HG03066 (cell line): ENCODE results near the gene NUP107.

Source experiments
- ATAC-seq: cut with Tn5 transposase; IDR thresholded peaks from one replicate; pipeline ENCODE4 v1.9.1; 2021; ENCODE audit warnings: low read depth; ENCODE audit not compliant: unreplicated experiment

The NUP107 gene

GRCh38 chr12:68733661-68734071 is 46.9 kb downstream of the NUP107 start:
- no peak for ATAC-seq

DNA sequence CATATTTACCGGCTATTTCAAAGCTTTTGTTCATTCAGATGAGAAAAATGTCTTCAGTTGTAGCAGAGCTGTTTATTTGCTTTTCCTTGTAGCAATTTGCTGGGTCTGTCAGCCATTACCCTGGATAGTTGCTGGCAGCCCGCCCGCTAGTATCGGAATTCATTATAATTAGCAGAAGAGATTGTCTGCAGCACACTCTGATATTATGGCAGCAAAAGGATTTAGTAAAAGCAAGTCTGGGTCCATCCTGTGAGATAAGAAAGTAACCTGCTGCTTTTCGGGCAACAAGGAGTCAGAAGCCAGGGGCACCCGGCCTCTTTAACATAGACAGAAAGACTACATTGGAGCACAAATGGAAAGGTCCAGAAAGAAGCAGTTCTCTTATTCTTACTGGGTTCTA is 53.1 kb downstream of the NUP107 start:
- ATAC-seq = no peak

- no peak for ATAC-seq
These were observed 56.6 kb downstream of the NUP107 start for GRCh38 chr12:68743356-68743755.

- ATAC-seq = peak; percentile 3
These were observed 58.7 kb downstream of the NUP107 start for GRCh38 chr12:68745376-68745903.

- peak; percentile 96 for ATAC-seq
These were observed 59.3 kb downstream of the NUP107 start, which contains the start of gene SLC35E3 for GRCh38 chr12:68745904-68746571. TSS of gene SLC35E3 (plus strand) at chr12:68746176. CDS start at chr12:68746378, 202 bp downstream.

GRCh38 chr12:68746572-68747180 is 59.9 kb downstream of the NUP107 start:
- peak; percentile 43 for ATAC-seq

GRCh38 chr12:68749443-68749842 is 62.7 kb downstream of the NUP107 start:
- no peak for ATAC-seq

DNA sequence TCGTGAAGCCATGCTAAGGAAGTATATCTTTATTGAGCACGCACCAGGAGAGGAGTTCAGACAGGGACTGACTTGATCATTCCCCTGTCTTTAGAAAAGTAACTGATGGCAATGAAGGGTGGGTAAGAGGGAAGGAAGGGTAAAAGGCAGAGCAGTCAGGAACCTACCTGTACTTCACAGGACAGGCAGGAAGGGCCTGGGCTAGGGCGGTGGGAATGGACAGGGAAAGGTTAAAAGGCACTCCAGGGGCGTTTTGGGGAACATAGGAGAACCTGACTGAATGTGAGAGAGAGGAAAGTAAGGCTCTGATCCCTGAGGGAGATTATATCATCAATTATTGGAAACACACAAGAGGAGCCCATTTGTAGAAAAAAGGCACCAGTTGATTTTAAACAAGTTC is 63.1 kb downstream of the NUP107 start:
- ATAC-seq = no peak

GRCh38 chr12:68750506-68750905 is 63.7 kb downstream of the NUP107 start:
- ATAC-seq = no peak

DNA sequence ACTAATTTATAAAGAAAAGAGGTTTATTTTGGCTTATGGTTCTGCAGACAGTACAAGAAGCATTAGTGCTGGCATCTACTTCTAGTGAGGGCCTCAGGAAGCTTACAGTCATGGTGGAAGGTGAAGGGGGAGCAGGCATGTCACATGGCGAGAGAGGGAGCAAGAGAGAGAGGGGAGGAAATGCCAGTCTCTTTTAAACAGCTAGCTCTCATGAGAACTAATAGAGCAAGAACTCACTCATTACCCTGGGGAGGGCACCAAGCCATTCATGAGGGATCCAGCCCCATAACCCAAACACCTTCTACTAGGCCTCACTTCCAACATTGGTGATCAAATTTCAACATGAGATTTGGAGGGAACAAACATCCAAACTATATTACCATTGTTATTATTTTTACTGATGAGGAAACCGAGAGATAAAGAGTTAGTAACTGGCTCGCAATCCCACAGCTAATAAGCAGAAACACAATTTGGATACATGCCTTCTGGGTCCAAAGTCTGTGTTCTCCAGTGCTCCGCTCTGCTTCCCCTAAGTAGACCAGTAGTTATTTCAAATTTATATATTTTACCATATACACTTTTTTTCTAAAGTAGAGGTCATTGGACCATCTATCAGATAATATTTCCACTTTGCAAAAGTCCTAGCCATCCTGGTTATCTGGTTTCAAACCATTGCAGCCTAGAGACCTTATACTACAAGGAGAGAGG is 68.9 kb downstream of the NUP107 start:
- no peak for ATAC-seq

GRCh38 chr12:68759852-68760251 is 73.1 kb downstream of the NUP107 start:
- no peak for ATAC-seq

GRCh38 chr12:68760806-68761441 is 74.1 kb downstream of the NUP107 start:
- no peak for ATAC-seq

DNA sequence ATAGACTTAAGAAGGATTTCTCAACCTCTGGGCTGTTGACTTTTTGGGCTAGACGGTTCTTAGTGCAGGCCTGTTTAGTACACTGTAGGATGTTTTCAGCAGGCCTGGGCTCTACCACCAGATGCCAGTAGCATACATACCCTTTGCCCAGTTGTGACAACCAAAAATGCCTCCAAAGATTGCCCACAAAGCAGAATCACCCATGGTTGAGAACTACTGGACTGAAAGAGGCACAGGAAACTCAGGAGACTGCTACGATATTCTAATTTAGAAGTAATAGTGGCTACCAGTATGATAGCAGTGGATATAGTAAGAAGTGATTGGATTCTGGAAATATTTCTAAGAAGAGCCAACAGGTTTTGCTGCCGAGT is 74.6 kb downstream of the NUP107 start:
- ATAC-seq = no peak

- no peak for ATAC-seq
These were observed 75.3 kb downstream of the NUP107 start for GRCh38 chr12:68761901-68762630.

DNA sequence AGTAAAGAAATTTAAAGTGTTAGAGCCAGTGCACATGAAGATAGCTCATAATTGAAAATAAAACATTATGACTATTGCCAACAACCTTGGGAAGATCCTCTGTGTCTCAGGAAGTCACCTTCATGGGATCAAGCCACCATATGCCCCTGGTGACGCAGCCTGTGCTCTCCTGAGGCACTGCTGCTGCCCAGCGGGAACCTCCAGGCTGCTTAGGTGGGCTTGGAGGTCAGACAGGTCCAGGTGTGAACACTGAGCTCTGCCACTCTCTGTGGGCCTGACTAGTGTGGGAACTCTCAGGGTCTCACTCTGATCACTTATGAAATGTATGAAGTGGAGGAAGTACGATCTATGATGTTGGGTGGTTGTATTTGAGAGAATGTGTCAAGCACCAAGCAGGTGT is 75.9 kb downstream of the NUP107 start:
- no peak for ATAC-seq

DNA sequence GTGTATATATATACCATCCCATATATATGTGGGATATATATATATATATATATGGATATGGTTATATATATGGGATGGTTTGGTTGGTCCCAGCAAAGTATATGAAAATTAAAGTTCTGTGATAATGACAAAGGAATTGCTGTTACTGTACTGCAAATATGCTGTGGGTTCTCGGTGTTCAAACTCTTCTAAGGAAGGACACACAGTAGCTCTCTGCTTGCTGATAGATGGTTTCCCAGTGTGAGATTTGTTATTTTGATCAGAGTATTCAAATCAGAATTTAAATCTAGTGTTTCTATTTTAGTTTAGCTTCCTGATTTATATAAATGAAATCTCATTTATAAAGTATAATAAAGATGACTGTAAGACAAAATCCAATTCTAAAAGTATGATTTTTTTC is 78.9 kb downstream of the NUP107 start:
- ATAC-seq = no peak

DNA sequence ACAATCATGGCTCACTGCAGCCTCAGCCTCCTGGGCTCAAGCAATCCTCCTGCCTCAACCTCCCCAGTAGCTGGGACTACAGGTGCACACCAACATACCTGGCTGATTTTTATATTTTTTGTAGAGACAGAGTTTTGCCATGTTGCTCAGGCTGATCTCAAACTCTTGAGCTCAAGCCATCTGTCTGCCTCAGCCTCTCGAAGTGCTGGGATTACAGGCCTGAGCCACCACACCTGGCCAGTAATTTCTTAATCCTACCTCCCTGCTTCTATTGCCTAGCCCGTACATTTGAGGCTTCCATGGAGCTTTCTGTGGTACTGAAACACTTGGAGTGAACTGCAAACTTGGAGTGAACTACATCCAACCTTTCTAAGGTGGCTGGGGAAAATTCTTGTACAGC is 79.9 kb downstream of the NUP107 start:
- no peak for ATAC-seq

GRCh38 chr12:68767191-68767590 is 80.4 kb downstream of the NUP107 start:
- ATAC-seq = no peak

- ATAC-seq = no peak
These were observed 81.7 kb downstream of the NUP107 start for GRCh38 chr12:68768431-68768939.

GRCh38 chr12:68769941-68770340 is 83.2 kb downstream of the NUP107 start:
- ATAC-seq = no peak
